ENCODE measurements around the gene TMEM266.

Gene TMEM266

DNA sequence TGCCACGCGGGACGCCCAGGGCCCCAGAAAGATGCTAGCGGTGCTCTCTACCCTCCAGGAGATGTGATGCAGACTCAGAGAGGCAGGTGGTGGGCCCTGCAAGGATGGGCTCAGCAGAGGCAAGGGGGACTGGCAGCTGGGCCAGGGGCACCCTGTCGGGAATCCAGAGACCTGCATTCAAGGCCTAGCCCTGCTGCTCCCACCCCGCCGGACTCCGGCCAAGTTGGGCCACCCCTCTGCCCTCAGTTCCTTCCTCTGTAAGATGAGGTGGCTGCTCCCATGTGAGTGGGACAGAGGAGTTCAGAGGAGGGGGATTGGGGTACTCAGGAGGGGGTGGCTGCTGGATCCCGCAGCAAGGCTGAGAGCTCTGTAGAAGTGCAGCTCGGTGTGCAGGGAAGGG is 116.3 kb downstream of the TMEM266 start:
- TF ChIP-seq, protein P1, sequence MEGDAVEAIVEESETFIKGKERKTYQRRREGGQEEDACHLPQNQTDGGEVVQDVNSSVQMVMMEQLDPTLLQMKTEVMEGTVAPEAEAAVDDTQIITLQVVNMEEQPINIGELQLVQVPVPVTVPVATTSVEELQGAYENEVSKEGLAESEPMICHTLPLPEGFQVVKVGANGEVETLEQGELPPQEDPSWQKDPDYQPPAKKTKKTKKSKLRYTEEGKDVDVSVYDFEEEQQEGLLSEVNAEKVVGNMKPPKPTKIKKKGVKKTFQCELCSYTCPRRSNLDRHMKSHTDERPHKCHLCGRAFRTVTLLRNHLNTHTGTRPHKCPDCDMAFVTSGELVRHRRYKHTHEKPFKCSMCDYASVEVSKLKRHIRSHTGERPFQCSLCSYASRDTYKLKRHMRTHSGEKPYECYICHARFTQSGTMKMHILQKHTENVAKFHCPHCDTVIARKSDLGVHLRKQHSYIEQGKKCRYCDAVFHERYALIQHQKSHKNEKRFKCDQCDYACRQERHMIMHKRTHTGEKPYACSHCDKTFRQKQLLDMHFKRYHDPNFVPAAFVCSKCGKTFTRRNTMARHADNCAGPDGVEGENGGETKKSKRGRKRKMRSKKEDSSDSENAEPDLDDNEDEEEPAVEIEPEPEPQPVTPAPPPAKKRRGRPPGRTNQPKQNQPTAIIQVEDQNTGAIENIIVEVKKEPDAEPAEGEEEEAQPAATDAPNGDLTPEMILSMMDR (IDR thresholded peaks at IDR 0.05; ENCODE audit: low read depth, low read length): no peak

DNA sequence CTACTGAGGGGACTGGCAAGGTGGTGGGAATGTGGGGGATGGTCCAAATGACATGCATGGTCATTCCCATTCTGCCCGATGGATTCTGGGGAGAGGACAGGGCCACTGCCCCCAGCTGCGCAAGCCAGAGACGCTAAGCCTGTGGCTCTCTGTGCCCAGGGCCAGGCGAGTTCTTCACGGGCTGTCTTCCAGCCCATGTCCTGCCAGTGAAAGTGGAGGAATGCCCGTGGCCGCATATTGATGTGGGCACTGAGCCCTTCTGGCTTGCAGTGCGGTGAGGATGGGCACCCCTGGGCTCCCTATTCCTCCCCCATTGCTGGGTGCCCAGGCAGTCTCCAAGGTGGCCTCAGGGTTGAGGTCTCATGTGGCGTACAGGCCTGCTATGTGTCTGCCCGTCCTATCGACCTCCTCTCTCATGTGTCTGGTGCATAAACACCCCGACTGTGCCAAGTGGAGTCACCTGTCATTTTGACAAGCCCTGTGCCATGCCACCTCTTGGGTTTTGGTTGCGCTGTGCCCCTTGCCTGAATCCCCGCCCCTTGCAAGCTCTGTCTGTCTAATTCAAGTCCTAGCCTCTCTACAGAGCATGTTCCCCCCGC is 116.8 kb downstream of the TMEM266 start:
- TF ChIP-seq, protein P1 (IDR thresholded peaks at IDR 0.05; ENCODE audit: low read depth, low read length): no peak
- no peak overlapping the region for H3K4me3 ChIP-seq (ENCODE audit: low read depth, low read length)

More for the DNA sequence above, 116.3 kb downstream of the TMEM266 start:
- no peak overlapping the region for H3K4me3 ChIP-seq (ENCODE audit: low read depth, low read length)

DNA sequence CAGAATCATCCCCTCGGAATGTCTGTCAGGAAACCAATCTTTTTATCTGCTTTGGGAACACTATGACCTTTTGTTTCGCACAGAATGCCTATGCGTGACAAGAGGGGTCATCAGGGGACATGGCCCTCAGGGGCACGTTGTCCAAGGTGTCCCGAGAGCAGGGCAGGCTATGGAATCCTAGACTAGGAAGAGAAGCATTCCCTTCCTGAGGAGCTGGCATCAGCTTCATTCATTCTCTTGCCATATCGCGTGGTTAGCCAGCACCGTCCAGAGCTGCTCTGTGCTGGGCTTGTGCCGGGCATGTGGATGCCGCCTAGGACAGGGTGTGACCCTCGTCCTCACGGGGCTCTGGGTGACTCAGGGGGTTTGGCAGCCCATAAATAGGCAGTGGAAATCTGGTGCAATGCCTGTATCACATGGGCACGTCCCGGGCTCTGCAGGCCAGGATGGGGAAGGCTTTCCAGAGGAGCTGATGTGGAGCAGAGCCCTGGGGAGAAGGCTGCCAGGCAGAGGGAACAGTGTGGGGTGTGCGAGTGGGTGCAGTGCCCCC is 117.8 kb downstream of the TMEM266 start:
- TF ChIP-seq, protein P1 (IDR thresholded peaks at IDR 0.05; ENCODE audit: low read depth, low read length): no peak
- H3K4me3 ChIP-seq (ENCODE audit: low read depth, low read length): no peak overlapping the region

DNA sequence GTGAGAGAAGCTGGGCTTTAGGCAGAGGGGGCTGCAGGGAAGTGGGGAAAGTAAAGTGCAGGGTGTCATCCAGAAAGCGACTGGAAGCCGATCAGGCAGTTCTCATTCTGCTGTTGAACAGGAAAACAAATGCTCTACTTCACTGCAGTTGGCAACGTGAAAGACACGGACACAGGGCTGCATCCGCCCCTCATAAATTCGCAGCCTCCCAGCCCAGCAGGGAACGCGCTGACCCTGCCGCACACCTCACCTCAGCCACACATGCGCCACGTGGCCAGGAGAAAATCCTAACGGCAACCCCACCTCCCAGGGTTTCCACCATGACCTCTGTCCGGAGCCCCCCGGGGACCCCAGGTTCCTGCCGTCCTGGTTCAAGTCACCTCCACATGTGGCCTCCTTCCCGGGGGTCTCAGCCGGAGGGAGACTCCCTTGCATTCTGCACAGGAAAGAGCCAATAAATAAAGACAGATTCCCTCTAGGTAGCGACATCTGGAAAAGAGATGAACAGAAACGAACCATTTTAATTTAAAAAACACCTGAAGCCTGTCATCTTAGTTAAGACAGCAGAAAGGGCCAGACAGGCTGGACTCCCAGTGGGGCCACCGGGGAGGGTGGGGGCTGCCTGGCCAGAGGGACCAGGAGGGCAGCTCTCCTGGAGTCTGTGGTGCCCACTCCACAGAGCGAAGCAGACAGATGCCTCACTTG is 118.7 kb downstream of the TMEM266 start:
- TF ChIP-seq, protein P1 (IDR thresholded peaks at IDR 0.05; ENCODE audit: low read depth, low read length): no peak
- H3K4me3 ChIP-seq (ENCODE audit: low read depth, low read length): no peak overlapping the region

DNA sequence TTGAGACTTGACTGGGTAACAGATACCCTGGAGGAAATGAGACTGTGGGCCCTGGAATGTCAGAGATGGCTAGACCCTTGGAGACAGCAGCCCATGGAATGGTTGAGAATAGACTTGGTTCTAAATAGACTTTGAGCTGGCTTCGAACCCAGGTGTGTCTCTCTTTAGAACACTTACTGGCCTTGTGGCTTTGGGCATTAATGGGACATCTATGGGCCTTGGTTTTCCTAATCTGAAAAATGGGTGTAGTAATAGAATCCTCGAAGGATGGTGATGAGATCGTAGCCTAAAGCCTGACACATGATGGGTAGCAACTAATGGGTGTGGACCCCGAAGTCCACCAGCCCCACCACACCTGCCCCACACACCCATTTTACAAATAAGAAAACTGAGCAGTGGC is 119.2 kb downstream of the TMEM266 start:
- H3K4me3 ChIP-seq (ENCODE audit: low read depth, low read length): no peak overlapping the region
- TF ChIP-seq, protein P1 (IDR thresholded peaks at IDR 0.05; ENCODE audit: low read depth, low read length): no peak

DNA sequence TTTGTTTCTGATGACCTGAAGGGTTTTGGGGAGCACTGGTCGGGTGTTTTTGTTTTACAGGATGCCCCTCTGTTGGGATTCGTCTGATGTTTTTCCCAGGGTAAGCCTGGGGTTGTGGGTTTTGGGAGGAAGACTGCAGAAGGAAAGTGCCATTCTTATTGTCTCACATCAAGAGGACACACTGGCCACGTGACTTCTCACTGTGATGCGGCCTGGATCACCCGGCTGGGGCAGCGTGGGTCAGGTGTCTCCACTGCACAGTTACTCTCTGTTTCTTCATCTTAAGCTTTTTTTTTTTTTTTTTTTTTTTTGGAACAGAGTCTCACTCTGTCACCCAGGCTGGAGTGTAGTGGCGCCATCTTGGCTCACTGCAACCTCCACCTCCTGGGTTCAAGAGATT is 120.5 kb downstream of the TMEM266 start:
- TF ChIP-seq, protein P1 (IDR thresholded peaks at IDR 0.05; ENCODE audit: low read depth, low read length): no peak
- no peak overlapping the region for H3K4me3 ChIP-seq (ENCODE audit: low read depth, low read length)

DNA sequence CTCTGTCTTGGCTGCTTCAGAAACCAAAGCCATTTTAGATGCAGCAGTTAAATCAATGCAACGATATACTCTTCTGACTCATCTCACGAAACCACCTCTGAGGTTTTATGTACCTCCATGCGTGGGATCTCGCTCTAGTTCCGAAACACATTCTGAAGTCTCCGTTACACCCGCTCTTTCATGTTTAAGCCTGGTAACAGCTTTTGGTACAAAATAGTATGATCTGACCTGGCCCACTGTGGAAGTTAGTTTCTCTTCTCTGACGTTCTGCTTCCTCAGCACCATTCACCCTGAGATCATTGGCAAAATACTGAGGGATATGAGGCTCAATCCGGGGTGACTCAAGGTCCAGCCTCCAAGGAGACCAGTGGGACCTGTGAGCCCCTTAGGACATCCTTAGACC is 121.9 kb downstream of the TMEM266 start:
- H3K4me3 ChIP-seq (ENCODE audit: low read depth, low read length): no peak overlapping the region
- TF ChIP-seq, protein P1 (IDR thresholded peaks at IDR 0.05; ENCODE audit: low read depth, low read length): no peak

All from WI38 (cell line).